ENCODE data around the gene ILF2.

ILF2 gene

GRCh38 chr1:153627715-153628626 lies 42.8 kb downstream of the ILF2 start, which contains the start of gene S100A1:
TSS of gene S100A1 (plus strand) at chr1:153628434. CDS start at chr1:153630522, 2,088 bp downstream.
- ATAC-seq, result peak; percentile 46

DNA sequence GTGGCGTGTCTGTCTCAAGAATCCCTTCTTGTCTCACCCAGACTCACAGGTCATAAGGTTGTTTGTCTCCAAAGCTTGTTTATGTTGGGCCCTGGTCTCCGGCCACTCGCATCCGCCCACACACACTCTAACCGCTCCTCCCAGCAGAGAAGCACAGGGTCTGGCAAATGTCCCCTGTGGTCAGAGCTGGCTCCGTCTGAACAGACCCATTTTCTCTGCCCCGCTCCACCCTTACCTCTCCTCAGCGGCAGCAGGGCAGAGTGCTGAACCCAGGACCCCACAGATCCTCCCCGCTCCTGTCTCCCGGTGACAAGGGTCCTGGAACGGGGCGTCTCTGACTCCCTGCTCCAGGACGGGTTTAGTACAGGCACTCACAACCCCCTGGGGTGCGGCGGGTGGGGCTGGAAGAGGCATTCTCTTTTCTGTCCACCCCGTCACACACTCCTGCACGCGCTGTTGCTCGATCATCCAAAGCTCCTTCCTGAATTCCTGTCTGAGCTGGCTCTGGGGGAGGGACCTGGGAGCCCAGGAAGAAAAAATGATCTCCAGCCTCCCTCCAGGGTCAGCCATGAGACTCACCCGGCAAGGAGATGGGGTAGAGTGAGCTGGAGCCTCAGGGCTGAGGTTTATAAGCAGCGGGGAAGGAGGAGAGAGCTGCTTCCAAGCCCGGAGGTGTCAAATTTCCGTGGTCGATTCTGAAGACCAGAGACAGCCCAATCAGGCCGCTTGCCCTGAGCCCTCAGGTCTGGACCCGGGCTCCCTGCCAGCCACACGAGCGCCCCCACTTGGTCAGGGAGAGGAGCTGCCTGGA lies 43.7 kb downstream of the ILF2 start, which contains the start of gene S100A13:
Gene S100A13, minus strand, starts transcription at position 602 of the 811 bp plus-strand sequence. CDS start 1,033 bp downstream, outside the sequence.
- TF ChIP-seq BACH2 (CRISPR knock-in tag; IDR thresholded peaks at IDR 0.05; ENCODE audit: borderline replicate concordance) (no peak), POU6F1 (CRISPR knock-in tag; IDR thresholded peaks at IDR 0.05; ENCODE audit: borderline replicate concordance, low read depth) (no peak), GLIS3 (CRISPR knock-in tag; IDR thresholded peaks at IDR 0.05) (no peak), TSHZ2 (CRISPR knock-in tag; IDR thresholded peaks at IDR 0.05) (no peak), ISL1 (CRISPR knock-in tag; IDR thresholded peaks at IDR 0.05) (no peak), SNAI2 (CRISPR knock-in tag; IDR thresholded peaks at IDR 0.05) (no peak)
- TF ChIP-seq, protein P1, sequence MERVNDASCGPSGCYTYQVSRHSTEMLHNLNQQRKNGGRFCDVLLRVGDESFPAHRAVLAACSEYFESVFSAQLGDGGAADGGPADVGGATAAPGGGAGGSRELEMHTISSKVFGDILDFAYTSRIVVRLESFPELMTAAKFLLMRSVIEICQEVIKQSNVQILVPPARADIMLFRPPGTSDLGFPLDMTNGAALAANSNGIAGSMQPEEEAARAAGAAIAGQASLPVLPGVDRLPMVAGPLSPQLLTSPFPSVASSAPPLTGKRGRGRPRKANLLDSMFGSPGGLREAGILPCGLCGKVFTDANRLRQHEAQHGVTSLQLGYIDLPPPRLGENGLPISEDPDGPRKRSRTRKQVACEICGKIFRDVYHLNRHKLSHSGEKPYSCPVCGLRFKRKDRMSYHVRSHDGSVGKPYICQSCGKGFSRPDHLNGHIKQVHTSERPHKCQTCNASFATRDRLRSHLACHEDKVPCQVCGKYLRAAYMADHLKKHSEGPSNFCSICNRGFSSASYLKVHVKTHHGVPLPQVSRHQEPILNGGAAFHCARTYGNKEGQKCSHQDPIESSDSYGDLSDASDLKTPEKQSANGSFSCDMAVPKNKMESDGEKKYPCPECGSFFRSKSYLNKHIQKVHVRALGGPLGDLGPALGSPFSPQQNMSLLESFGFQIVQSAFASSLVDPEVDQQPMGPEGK (CRISPR knock-in tag; IDR thresholded peaks at IDR 0.05; ENCODE audit: borderline replicate concordance), result no peak

More at GRCh38 chr1:153627715-153628626, 42.8 kb downstream of the ILF2 start, which contains the start of gene S100A1:
- TF ChIP-seq ZFP3 (CRISPR knock-in tag; IDR thresholded peaks at IDR 0.05) (no peak), BACH2 (CRISPR knock-in tag; IDR thresholded peaks at IDR 0.05; ENCODE audit: borderline replicate concordance) (no peak), TOX (CRISPR knock-in tag; IDR thresholded peaks at IDR 0.05; ENCODE audit: borderline replicate concordance) (no peak), RARB (CRISPR knock-in tag; IDR thresholded peaks at IDR 0.05) (no peak), ZNF565 (CRISPR knock-in tag; conservative IDR thresholded peaks at IDR 0.05; ENCODE audit: low read depth) (no peak), ZFP30 (CRISPR knock-in tag; IDR thresholded peaks at IDR 0.05) (no peak), CSDC2 (CRISPR knock-in tag; IDR thresholded peaks at IDR 0.05) (no peak), ESRRG (CRISPR knock-in tag; IDR thresholded peaks at IDR 0.05) (no peak), POU6F1 (CRISPR knock-in tag; IDR thresholded peaks at IDR 0.05; ENCODE audit: borderline replicate concordance, low read depth) (no peak), TCF4 (CRISPR knock-in tag; IDR thresholded peaks at IDR 0.05; ENCODE audit: borderline replicate concordance) (no peak), ZNF70 (CRISPR knock-in tag; IDR thresholded peaks at IDR 0.05) (no peak)
- TF ChIP-seq, protein P1 (CRISPR knock-in tag; IDR thresholded peaks at IDR 0.05; ENCODE audit: borderline replicate concordance), result no peak

More for the DNA sequence above, 43.7 kb downstream of the ILF2 start, which contains the start of gene S100A13:
- peak; percentile 78 for ATAC-seq

Measured in SK-N-SH treated with all-trans-retinoic acid at 6 μM for 48 hours (cell line).